Measurements from ENCODE around the gene WBP2. TPM values are rescaled to one million over a fixed set of nuclear protein-coding genes. Genes with fewer than 3 reads are reported as not detected.

Gene WBP2
- total and polyA plus RNA-seq, 2 of the 8 experiments (the other 6 are each of a cell fraction or from before 2014, with no cell fraction given), result 48.2 to 71.2 TPM

- Histone ChIP-seq H3K4me1 (replicated peaks in 1 of 4; ENCODE audit: control insufficient read depth in 3 of 4, insufficient read depth in 4 of 4, low read length in 3 of 4) (no peaks in the 10 kb centered on the region), H3K79me1 (ENCODE audit: low read depth, low read length) (no peaks in the 10 kb centered on the region), H2BK15ac (ENCODE audit: low read length) (no peak overlapping the region), H2AFZ (ENCODE audit: low read length) (no peak overlapping the region), H2BK5ac (ENCODE audit: low read depth, low read length) (no peak overlapping the region; the same call in 1 of the 2 replicates), H3K4me2 (ENCODE audit: insufficient read depth in 1 of 2, low read depth in 2 of 2, low read length in 2 of 2) (no peak overlapping the region), H2BK20ac (ENCODE audit: low read length) (no peak overlapping the region), H4K91ac (replicated peaks; ENCODE audit: insufficient read length, low read length) (no peak overlapping the region), H4K5ac (ENCODE audit: insufficient read length, low read depth, low read length) (no peak overlapping the region), H3K23ac (ENCODE audit: insufficient read length) (no peak overlapping the region), H4K20me1 (replicated peaks in 1 of 2; ENCODE audit: control insufficient read depth in 1 of 2, insufficient read depth in 2 of 2, low read length in 2 of 2) (peaks cover 0 to 8% of the 10 kb centered on the region in 2 experiments), H3K9me3 (ENCODE audit: insufficient read depth in 2 of 2, low read depth in 1 of 2, low read length in 1 of 2) (no peaks in the 10 kb centered on the region), H3K56ac (replicated peaks; ENCODE audit: insufficient read length, low read depth, low read length) (no peak overlapping the region), H3K9ac (replicated peaks in 1 of 4; ENCODE audit: extremely low read depth in 1 of 4, low read depth in 3 of 4, low read length in 3 of 4) (no peak overlapping the region), H2BK120ac (replicated peaks; ENCODE audit: low read depth, low read length) (no peak overlapping the region), H4K8ac (ENCODE audit: extremely low read depth, insufficient read depth, low read length) (no peak overlapping the region), H3K27ac (ENCODE audit: low read depth, low read length) (no peak overlapping the region), H3K4ac (replicated peaks; ENCODE audit: insufficient read length, low read depth, low read length) (no peak overlapping the region), H3K36me3 (ENCODE audit: control insufficient read depth in 2 of 4, insufficient read depth in 4 of 4, low read length in 3 of 4) (peaks cover 26 to 73% (median 57%) of the 10 kb centered on the region in 4 experiments), H2AK5ac (ENCODE audit: low read depth, low read length) (no peak overlapping the region), H3K79me2 (ENCODE audit: control insufficient read depth in 1 of 2, insufficient read depth in 2 of 2, low read length in 2 of 2) (no peaks in the 10 kb centered on the region), H3K4me3 (ENCODE audit: extremely low read depth in 1 of 4, insufficient read depth in 2 of 4, low read depth in 3 of 4, low read length in 4 of 4) (no peak overlapping the region), H3K23me2 (ENCODE audit: low read depth, low read length) (no peaks in the 10 kb centered on the region), H3K27me3 (replicated peaks in 1 of 4; ENCODE audit: control insufficient read depth in 3 of 4, extremely low read depth in 1 of 4, insufficient read depth in 3 of 4, low read length in 3 of 4) (no peaks in the 10 kb centered on the region), H3K14ac (ENCODE audit: insufficient read length) (no peak overlapping the region), H3K18ac (ENCODE audit: extremely low read depth, low read length) (no peak overlapping the region), H2BK12ac (ENCODE audit: low read depth, low read length) (no peak overlapping the region)
- no peak for FAIRE-seq
- ChIA-PET POLR2A (ENCODE audit: partially characterized antibody) (interaction anchor here (0.7 to 5.0 kb wide), 5 partner anchors 9 to 45 kb away, joined by 3 to 36 read pairs (median 3); partner anchors contain the start of gene UNK), CTCF (ENCODE audit: partially characterized antibody) (interaction anchor here (0.9 to 9.6 kb wide), 3 partner anchors 9 to 27 kb away, joined by 3 to 104 read pairs (median 3); no protein-coding TSS in a partner anchor)
- no peak for DNase-seq (ENCODE audit: low read depth in 1 of 2, low spot score in 2 of 2)
- WGBS, 2 experiments (ENCODE audit: extremely low coverage in 1 of 2, insufficient coverage in 1 of 2, insufficient read length in 1 of 2, insufficient replicate concordance in 2 of 2, low coverage in 1 of 2, low lambda C conversion rate in 2 of 2, missing lambda C conversion rate in 1 of 2), result 91% methylated on average over 16 of the region's 16 CpGs; no CpG with 5 or more reads in 1 of the 2 experiments
- no peak for TF ChIP-seq CHD2 (IDR thresholded peaks at IDR 0.05; ENCODE audit: low read length)
- no peak for TF ChIP-seq EZH2 (IDR thresholded peaks at IDR 0.05; ENCODE audit: low read depth, low read length, severe bottlenecking)
- no peak for TF ChIP-seq GABPA (IDR thresholded peaks at IDR 0.05; ENCODE audit: borderline replicate concordance, insufficient read depth, low read length)
Measured at GRCh38 chr17:75818326-75818885, 36.7 kb downstream of the WBP2 start.
